Chondrocyte (in vitro differentiated cells): ENCODE measurements around the gene CCBE1. TPM values are rescaled to one million over a fixed set of nuclear protein-coding genes. Genes with fewer than 3 reads are reported as not detected.

Experiments used
- DNase-seq: peaks from one replicate; pipeline ENCODE4 v3.0.0; 2021; ENCODE audit warnings: mixed read lengths, low spot score
- H3K27ac Mint-ChIP-seq: one replicate; pipeline ENCODE4 v1.8.0; 2021; ENCODE audit warnings: mild to moderate bottlenecking, moderate library complexity, mixed read lengths; ENCODE audit not compliant: unreplicated experiment
- H3K27me3 Mint-ChIP-seq: 2 replicates; pipeline ENCODE4 v1.8.0; 2021; ENCODE audit warnings: low read depth, mixed read lengths
- H3K36me3 Mint-ChIP-seq: 2 replicates; pipeline ENCODE4 v1.8.0; 2021; ENCODE audit warnings: low read depth, mixed read lengths
- H3K4me1 Mint-ChIP-seq: 2 replicates; pipeline ENCODE4 v1.8.0; 2021; ENCODE audit warnings: low read depth, mild to moderate bottlenecking, mixed read lengths
- H3K4me3 Mint-ChIP-seq: one replicate; pipeline ENCODE4 v1.8.0; 2021; ENCODE audit warnings: mild to moderate bottlenecking, moderate library complexity, mixed read lengths; ENCODE audit not compliant: unreplicated experiment
- H3K9me3 Mint-ChIP-seq: 2 replicates; pipeline ENCODE4 v1.8.0; 2021; ENCODE audit warnings: low read depth, mixed read lengths
- total RNA-seq: library from RNA; stranded (reverse); gene quantifications from 3 replicates; pipeline ENCODE4 v1.2.1, GENCODE V29; 2021
- TF ChIP-seq, protein P1 (sequence below): fragments of 200-600 bp; sonication (generic); IDR thresholded peaks from 2 replicates; pipeline ENCODE4 v1.5.0; 2021; ENCODE audit warnings: antibody characterized with exemption, mild to moderate bottlenecking, moderate library complexity

Gene CCBE1
- total RNA-seq, 1 donor from 2014 or later, result 0.72 TPM

DNA sequence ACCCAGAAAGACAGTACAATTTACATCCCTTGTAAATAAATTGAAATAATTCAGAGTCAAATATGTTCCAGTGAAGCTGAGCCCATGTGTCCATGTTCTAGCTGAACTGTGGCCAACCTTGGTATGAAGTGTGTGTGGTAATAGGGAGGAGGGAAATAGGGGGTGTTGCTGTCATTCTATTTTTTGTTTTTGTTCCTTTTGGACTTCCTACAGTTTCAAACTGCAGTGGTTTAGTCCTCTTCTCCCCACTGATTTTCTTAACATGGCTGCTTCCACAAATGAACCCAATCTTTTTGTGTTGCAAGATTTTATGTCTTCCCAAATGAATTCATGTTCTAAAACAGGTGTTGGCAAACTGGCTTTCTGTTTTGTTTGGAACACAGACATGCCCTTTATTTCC, 156.9 kb downstream of the CCBE1 start:
- H3K27me3 Mint-ChIP-seq, result no peaks in the 10 kb centered on the region
- H3K4me1 Mint-ChIP-seq, result peaks cover 16% of the 10 kb centered on the region
- peaks cover 2% of the 10 kb centered on the region for H3K36me3 Mint-ChIP-seq
- TF ChIP-seq, protein P1, sequence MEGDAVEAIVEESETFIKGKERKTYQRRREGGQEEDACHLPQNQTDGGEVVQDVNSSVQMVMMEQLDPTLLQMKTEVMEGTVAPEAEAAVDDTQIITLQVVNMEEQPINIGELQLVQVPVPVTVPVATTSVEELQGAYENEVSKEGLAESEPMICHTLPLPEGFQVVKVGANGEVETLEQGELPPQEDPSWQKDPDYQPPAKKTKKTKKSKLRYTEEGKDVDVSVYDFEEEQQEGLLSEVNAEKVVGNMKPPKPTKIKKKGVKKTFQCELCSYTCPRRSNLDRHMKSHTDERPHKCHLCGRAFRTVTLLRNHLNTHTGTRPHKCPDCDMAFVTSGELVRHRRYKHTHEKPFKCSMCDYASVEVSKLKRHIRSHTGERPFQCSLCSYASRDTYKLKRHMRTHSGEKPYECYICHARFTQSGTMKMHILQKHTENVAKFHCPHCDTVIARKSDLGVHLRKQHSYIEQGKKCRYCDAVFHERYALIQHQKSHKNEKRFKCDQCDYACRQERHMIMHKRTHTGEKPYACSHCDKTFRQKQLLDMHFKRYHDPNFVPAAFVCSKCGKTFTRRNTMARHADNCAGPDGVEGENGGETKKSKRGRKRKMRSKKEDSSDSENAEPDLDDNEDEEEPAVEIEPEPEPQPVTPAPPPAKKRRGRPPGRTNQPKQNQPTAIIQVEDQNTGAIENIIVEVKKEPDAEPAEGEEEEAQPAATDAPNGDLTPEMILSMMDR, result no peak
- H3K9me3 Mint-ChIP-seq, result peaks cover 3% of the 10 kb centered on the region
- no peak for DNase-seq
- no peak overlapping the region for H3K4me3 Mint-ChIP-seq
- peak overlapping the region; percentile 41 for H3K27ac Mint-ChIP-seq

DNA sequence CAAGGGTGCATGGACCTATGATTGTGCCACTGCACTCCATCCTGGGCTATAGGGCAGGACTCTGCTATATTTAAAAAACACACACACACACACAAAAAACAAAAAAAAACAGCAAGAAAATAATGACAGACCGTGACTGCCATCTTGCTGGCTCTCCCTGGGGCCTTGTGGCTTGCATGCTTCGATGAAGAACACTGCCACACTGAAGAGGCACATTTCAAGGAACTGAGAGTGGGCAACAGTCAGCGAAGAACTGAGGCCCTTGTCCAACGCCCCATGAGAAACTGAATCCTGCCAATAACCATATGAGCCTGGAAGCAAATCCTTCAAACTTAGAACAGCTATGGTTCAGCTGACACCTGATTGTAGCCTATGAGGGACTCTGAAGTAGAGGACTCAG, 158.1 kb downstream of the CCBE1 start:
- no peak overlapping the region for H3K4me3 Mint-ChIP-seq
- no peak overlapping the region for H3K27ac Mint-ChIP-seq
- peaks cover 2% of the 10 kb centered on the region for H3K36me3 Mint-ChIP-seq
- no peak for DNase-seq
- H3K9me3 Mint-ChIP-seq, result peaks cover 3% of the 10 kb centered on the region
- no peaks in the 10 kb centered on the region for H3K27me3 Mint-ChIP-seq
- TF ChIP-seq, protein P1, result no peak
- peaks cover 26% of the 10 kb centered on the region for H3K4me1 Mint-ChIP-seq

DNA sequence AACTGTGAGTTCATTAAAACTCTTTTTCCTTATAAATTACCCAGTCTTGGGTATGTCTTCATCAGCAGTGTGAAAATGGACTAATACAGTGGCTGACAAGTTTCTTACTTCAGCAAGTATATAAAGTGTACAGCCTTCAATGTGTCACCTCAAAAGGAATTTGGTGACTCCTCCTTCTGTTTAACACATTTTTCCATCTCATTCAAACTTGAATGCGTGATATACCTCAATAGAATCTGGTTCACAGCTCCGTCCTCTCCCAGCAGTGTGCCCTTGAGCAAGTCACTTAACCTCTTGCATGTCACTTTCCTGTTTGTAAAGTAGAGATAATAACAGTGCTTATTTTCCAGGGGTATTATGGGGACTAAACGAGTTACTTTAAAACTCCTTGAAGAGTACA, 159.6 kb downstream of the CCBE1 start:
- Mint-ChIP-seq H3K4me1 (peaks cover 40% of the 10 kb centered on the region), H3K27me3 (no peaks in the 10 kb centered on the region), H3K36me3 (peaks cover 2% of the 10 kb centered on the region), H3K27ac (no peak overlapping the region), H3K4me3 (no peak overlapping the region), H3K9me3 (peaks cover 3% of the 10 kb centered on the region)
- no peak for DNase-seq
- TF ChIP-seq, protein P1, result no peak

DNA sequence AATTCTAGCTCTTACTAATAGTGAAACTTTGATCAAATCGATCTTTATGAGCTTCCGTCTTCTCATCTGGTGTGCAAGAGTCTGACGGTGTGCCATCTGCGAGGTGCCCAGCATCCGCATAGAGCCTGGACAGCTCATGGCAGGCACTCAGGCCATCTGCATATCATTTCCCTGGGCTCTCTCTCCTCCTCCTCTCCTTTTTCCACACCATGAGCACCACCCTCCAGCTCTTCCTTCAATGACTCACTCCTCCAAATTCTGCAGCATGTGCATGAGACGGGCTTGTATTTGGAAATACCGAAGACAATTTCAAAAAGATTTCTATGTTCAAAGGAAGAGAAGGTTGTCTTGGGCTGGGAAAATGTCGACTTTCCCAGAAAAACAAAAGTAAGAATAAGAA, 161.1 kb downstream of the CCBE1 start:
- Mint-ChIP-seq H3K36me3 (no peaks in the 10 kb centered on the region), H3K9me3 (peaks cover 3% of the 10 kb centered on the region), H3K4me3 (no peak overlapping the region), H3K4me1 (peaks cover 43% of the 10 kb centered on the region), H3K27ac (peak overlapping the region; percentile 10), H3K27me3 (no peaks in the 10 kb centered on the region)
- DNase-seq, result no peak
- TF ChIP-seq, protein P1, result no peak

DNA sequence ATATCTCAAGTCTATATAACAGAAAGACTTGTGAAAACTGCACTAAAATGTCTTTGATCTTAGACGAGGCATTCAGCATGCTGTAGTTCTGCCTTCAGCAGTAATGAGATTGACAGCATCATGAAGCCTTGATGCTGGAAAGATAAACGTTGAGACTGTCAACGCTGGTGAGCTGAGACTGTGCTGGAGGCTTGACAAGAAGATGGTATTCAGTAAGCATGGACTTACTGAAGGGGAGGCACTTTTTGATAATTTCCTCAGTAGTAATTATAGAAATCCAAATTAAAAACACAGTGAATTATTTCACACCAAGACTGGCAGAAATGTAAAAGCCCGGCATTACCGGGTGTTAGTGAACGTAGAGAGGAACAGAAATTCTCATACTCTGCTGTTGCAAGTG, 162.2 kb downstream of the CCBE1 start:
- no peak for DNase-seq
- Mint-ChIP-seq H3K36me3 (no peaks in the 10 kb centered on the region), H3K4me3 (no peak overlapping the region), H3K4me1 (peaks cover 32% of the 10 kb centered on the region), H3K27ac (no peak overlapping the region), H3K9me3 (peaks cover 3% of the 10 kb centered on the region), H3K27me3 (peaks cover 2% of the 10 kb centered on the region)
- TF ChIP-seq, protein P1, result no peak
